HG03196 (cell line): ENCODE results near the gene ZNF618.

Experiments
- ATAC-seq: cut with Tn5 transposase; IDR thresholded peaks from one replicate; pipeline ENCODE4 v1.9.1; 2021; ENCODE audit not compliant: unreplicated experiment

Gene ZNF618

GRCh38 chr9:113953531-113953930, 77.4 kb downstream of the ZNF618 start:
- ATAC-seq: no peak

GRCh38 chr9:113954591-113954990, 78.5 kb downstream of the ZNF618 start:
- ATAC-seq: no peak

- no peak for ATAC-seq
Observed at GRCh38 chr9:113955076-113955752, 79.1 kb downstream of the ZNF618 start.

- ATAC-seq: no peak
Observed at GRCh38 chr9:113956901-113957300, 80.8 kb downstream of the ZNF618 start.

- no peak for ATAC-seq
Observed at GRCh38 chr9:113957351-113957750, 81.2 kb downstream of the ZNF618 start.

GRCh38 chr9:113957821-113958341, 81.8 kb downstream of the ZNF618 start:
- ATAC-seq: no peak

GRCh38 chr9:113958556-113958955, 82.4 kb downstream of the ZNF618 start:
- ATAC-seq: no peak

GRCh38 chr9:113960768-113961167, 84.7 kb downstream of the ZNF618 start:
- no peak for ATAC-seq

GRCh38 chr9:113962396-113962795, 86.3 kb downstream of the ZNF618 start:
- ATAC-seq: no peak

GRCh38 chr9:113963017-113963620, 87.0 kb downstream of the ZNF618 start:
- no peak for ATAC-seq

- no peak for ATAC-seq
Observed at GRCh38 chr9:113963696-113964494, 87.8 kb downstream of the ZNF618 start.

- no peak for ATAC-seq
Observed at GRCh38 chr9:113964495-113965170, 88.5 kb downstream of the ZNF618 start.

GRCh38 chr9:113966394-113966793, 90.3 kb downstream of the ZNF618 start:
- ATAC-seq: no peak

- ATAC-seq: no peak
Observed at GRCh38 chr9:113967380-113967779, 91.3 kb downstream of the ZNF618 start.

GRCh38 chr9:113969343-113969742, 93.2 kb downstream of the ZNF618 start:
- no peak for ATAC-seq

- no peak for ATAC-seq
Observed at GRCh38 chr9:113973226-113973625, 97.1 kb downstream of the ZNF618 start.

GRCh38 chr9:113973963-113974413, 97.9 kb downstream of the ZNF618 start:
- ATAC-seq: no peak

GRCh38 chr9:113976915-113977314, 100.8 kb downstream of the ZNF618 start:
- ATAC-seq: no peak

GRCh38 chr9:113978725-113979342, 102.7 kb downstream of the ZNF618 start:
- no peak for ATAC-seq

- no peak for ATAC-seq
Observed at GRCh38 chr9:113979343-113980127, 103.4 kb downstream of the ZNF618 start.
